Liver (tissue), 9 donors: ENCODE data around the gene CDH4. TPM values are rescaled to one million over a fixed set of nuclear protein-coding genes. Genes with fewer than 3 reads are reported as not detected.

Source experiments
- DNase-seq: peaks from one replicate; pipeline ENCODE4 v3.0.0-alpha.2; 2017; ENCODE audit warnings: low spot score
- H3K27ac ChIP-seq, 2 donors: one replicate each; pipeline ENCODE4 v1.7.0; 2013; ENCODE audit warnings: inconsistent platforms in 2 of 2, low read length in 2 of 2, control low read depth in 1 of 2, low read depth in 1 of 2, mild to moderate bottlenecking in 1 of 2
- H3K27me3 ChIP-seq, 4 donors: one replicate each; pipeline versions ENCODE4 v1.6.1 to v1.7.0; 2013; ENCODE audit warnings: low read length in 3 of 4, inconsistent platforms in 1 of 4, mild to moderate bottlenecking in 1 of 4, moderate library complexity in 1 of 4; ENCODE audit not compliant: control insufficient read depth in 4 of 4, insufficient read depth in 4 of 4
- H3K36me3 ChIP-seq, 4 donors: one replicate each; pipeline versions ENCODE4 v1.6.1 to v1.7.0; 2013; ENCODE audit warnings: low read length in 3 of 4, mild to moderate bottlenecking in 3 of 4, low read depth in 1 of 4, moderate library complexity in 1 of 4; ENCODE audit not compliant: control insufficient read depth in 4 of 4, insufficient read depth in 3 of 4
- H3K4me1 ChIP-seq, 4 donors: one replicate each; pipeline versions ENCODE4 v1.6.1 to v1.7.0; 2013; ENCODE audit warnings: low read length in 3 of 4, mild to moderate bottlenecking in 3 of 4, moderate library complexity in 1 of 4; ENCODE audit not compliant: control insufficient read depth in 4 of 4, insufficient read depth in 4 of 4
- H3K4me3 ChIP-seq, 3 donors: one replicate each; pipeline versions ENCODE4 v1.6.1 to v1.7.0; 2013; ENCODE audit warnings: low read length in 3 of 3, control low read depth in 1 of 3, low read depth in 1 of 3, mild to moderate bottlenecking in 1 of 3
- H3K9ac ChIP-seq, 2 donors: one replicate each; pipeline ENCODE4 v1.7.0; 2013; ENCODE audit warnings: low read length in 2 of 2, mild to moderate bottlenecking in 2 of 2, moderate library complexity in 2 of 2, control low read depth in 1 of 2, low read depth in 1 of 2
- H3K9me3 ChIP-seq, 4 donors: one replicate each; pipeline versions ENCODE4 v1.6.1 to v1.7.0; 2013; ENCODE audit warnings: low read length in 3 of 4; ENCODE audit not compliant: control insufficient read depth in 4 of 4
- ATF3 ChIP-seq: IDR thresholded peaks from 2 replicates; pipeline ENCODE4 v1.6.1; 2016; ENCODE audit warnings: antibody characterized with exemption
- CTCF ChIP-seq: fragments of 150-350 bp; IDR thresholded peaks from 2 replicates; pipeline ENCODE4 v1.5.1; 2017; ENCODE audit warnings: improper control_type of control experiment, low read depth, low read length; ENCODE audit not compliant: missing input control
- EGR1 ChIP-seq, 2 donors: IDR thresholded peaks; 2 replicates each; pipeline ENCODE4 v1.6.1; 2016 to 2018; ENCODE audit warnings: antibody characterized with exemption in 2 of 2, low read depth in 2 of 2
- FOXA1 ChIP-seq: IDR thresholded peaks from 2 replicates; pipeline ENCODE4 v1.6.1; 2016; ENCODE audit warnings: antibody characterized with exemption
- FOXA2 ChIP-seq: IDR thresholded peaks from 2 replicates; pipeline ENCODE4 v1.6.1; 2016; ENCODE audit warnings: antibody characterized with exemption
- GABPA ChIP-seq, 2 donors: IDR thresholded peaks in 1 of 2; conservative IDR thresholded peaks in 1 of 2; 2 replicates each; pipeline ENCODE4 v1.6.1; 2016; ENCODE audit warnings: antibody characterized with exemption in 2 of 2, mild to moderate bottlenecking in 1 of 2, moderate library complexity in 1 of 2
- HNF4A ChIP-seq, 2 donors: conservative IDR thresholded peaks; 2 replicates each; pipeline ENCODE4 v1.6.1; 2016; ENCODE audit warnings: antibody characterized with exemption in 2 of 2, mild to moderate bottlenecking in 2 of 2
- JUND ChIP-seq, 2 donors: IDR thresholded peaks; 2 replicates each; pipeline ENCODE4 v1.6.1; 2016; ENCODE audit warnings: antibody characterized with exemption in 2 of 2
- MAX ChIP-seq: IDR thresholded peaks from 2 replicates; pipeline ENCODE4 v1.6.1; 2016; ENCODE audit warnings: antibody characterized with exemption
- NR2F2 ChIP-seq: IDR thresholded peaks from 2 replicates; pipeline ENCODE4 v1.6.1; 2016; ENCODE audit warnings: antibody characterized with exemption
- RAD21 ChIP-seq, 2 donors: IDR thresholded peaks; 2 replicates each; pipeline ENCODE4 v1.6.1; 2016; ENCODE audit warnings: antibody characterized with exemption in 2 of 2, mild to moderate bottlenecking in 2 of 2
- REST ChIP-seq: IDR thresholded peaks from 2 replicates; pipeline ENCODE4 v1.6.1; 2016; ENCODE audit warnings: antibody characterized with exemption, mild to moderate bottlenecking
- RXRA ChIP-seq, 2 donors: IDR thresholded peaks; 2 replicates each; pipeline ENCODE4 v1.6.1; 2017 to 2018; ENCODE audit warnings: antibody characterized with exemption in 2 of 2, mild to moderate bottlenecking in 1 of 2
- TAF1 ChIP-seq: conservative IDR thresholded peaks from 2 replicates; pipeline ENCODE4 v1.6.1; 2016; ENCODE audit warnings: antibody characterized with exemption, mild to moderate bottlenecking
- YY1 ChIP-seq: IDR thresholded peaks from 2 replicates; pipeline ENCODE4 v1.6.1; 2016; ENCODE audit warnings: antibody characterized with exemption, mild to moderate bottlenecking
- ZBTB33 ChIP-seq: IDR thresholded peaks from 2 replicates; pipeline ENCODE4 v1.6.1; 2016; ENCODE audit warnings: antibody characterized with exemption
- WGBS: extraction: QIAGEN DNeasy Blood & Tissue Kit; methylation state at CpG from one replicate; pipeline ENCODE4 v1.1.7; 2013; 5-methylcytosine and 5-hydroxymethylcytosine counted together
- polyA plus RNA-seq, 2 donors: library from polyadenylated mRNA; stranded (reverse) in 1 of 2; unstranded in 1 of 2; fragments of 200-250 nt in 1 of 2; fragments of >200 nt in 1 of 2; fragmentation: Nextera tagmentation in 1 of 2; extraction: Ambion mirVana in 1 of 2; gene quantifications; one replicate each; pipeline versions ENCODE4 v1.2.1 to v1.2.3, GENCODE V29; 2013 to 2015
- total RNA-seq, 2 donors: library from RNA; depleted of rRNA; stranded (reverse); fragments of >200 nt; gene quantifications; one replicate each; pipeline ENCODE4 v1.2.3, GENCODE V29; 2014
- donor health status: healthy.
- donor health status: healthy.
- donor health status: healthy.
- donor health status: healthy.
- donor health status: healthy.

Gene CDH4
- total and polyA plus RNA-seq, 4 donors = 0.03 to 0.25 (median 0.19) TPM; not detected in 1

- TF ChIP-seq TAF1 (no peak), GABPA (IDR thresholded peaks at IDR 0.05 in 1 of 2, conservative IDR thresholded peaks at IDR 0.05 in 1 of 2) (no peak), ZBTB33 (no peak), ATF3 (no peak), EGR1 (IDR thresholded peaks at IDR 0.05; ENCODE audit: low read depth in 2 of 2) (no peak), NR2F2 (no peak)
These were observed 484.8 kb downstream of the CDH4 start (continued) for GRCh38 chr20:61736751-61737310.

- Histone ChIP-seq H3K9ac (no peak overlapping the region), H3K4me1 (peaks cover 0 to 1% (median 0%) of the 10 kb centered on the region in 4 donors), H3K27me3 (no peaks in the 10 kb centered on the region), H3K27ac (no peak overlapping the region), H3K36me3 (no peaks in the 10 kb centered on the region), H3K4me3 (no peak overlapping the region), H3K9me3 (no peaks in the 10 kb centered on the region)
- no peak for DNase-seq
- 83% methylated on average over 8 of the region's 8 CpGs for WGBS
- TF ChIP-seq MAX (no peak), EGR1 (IDR thresholded peaks at IDR 0.05; ENCODE audit: low read depth in 2 of 2) (no peak), FOXA1 (no peak), HNF4A (conservative IDR thresholded peaks at IDR 0.05) (no peak), JUND (IDR thresholded peaks at IDR 0.05) (no peak), CTCF (no peak), RAD21 (IDR thresholded peaks at IDR 0.05) (no peak), FOXA2 (no peak), YY1 (no peak), RXRA (IDR thresholded peaks at IDR 0.05) (no peak), REST (no peak), ATF3 (no peak)
These were observed 485.3 kb downstream of the CDH4 start for GRCh38 chr20:61737346-61737745.
